Measurements from ENCODE around the gene XPO4.
"Not testable (repeated sequence)": the region's sequence is repeated elsewhere in the genome, so short reads cannot be mapped to it uniquely, and the experiment has no call there.

XPO4 gene

GRCh38 chr13:20902438-20903163 is at the start of gene XPO4:
Gene XPO4 (minus strand): TSS chr13:20902746. CDS start chr13:20902738, 8 bp downstream.
- peak; percentile 63 to 87 for DNase-seq

GRCh38 chr13:20948001-20948400 is 45.5 kb upstream of the XPO4 start:
- not testable (repeated sequence) for DNase-seq

GRCh38 chr13:20945952-20946383 is 43.4 kb upstream of the XPO4 start:
- no peak for DNase-seq

GRCh38 chr13:20942938-20943559 is 40.5 kb upstream of the XPO4 start:
- no peak for DNase-seq

GRCh38 chr13:20940511-20940910 is 38.0 kb upstream of the XPO4 start:
- DNase-seq = not testable (repeated sequence)

GRCh38 chr13:20940083-20940482 is 37.5 kb upstream of the XPO4 start:
- DNase-seq = no peak

- no peak for DNase-seq
Observed at GRCh38 chr13:20939662-20940061, 37.1 kb upstream of the XPO4 start.

GRCh38 chr13:20938302-20938701 is 35.8 kb upstream of the XPO4 start:
- no peak for DNase-seq

GRCh38 chr13:20927596-20928257 is 25.2 kb upstream of the XPO4 start:
- DNase-seq = no peak

GRCh38 chr13:20925395-20925790 is 22.8 kb upstream of the XPO4 start:
- not testable (repeated sequence) for DNase-seq

GRCh38 chr13:20924758-20925394 is 22.3 kb upstream of the XPO4 start:
- peak; percentile 88 to 90 for DNase-seq

- DNase-seq = peak in 1 of 2 experiments; percentile 34
Observed at GRCh38 chr13:20923272-20923671, 20.7 kb upstream of the XPO4 start.

GRCh38 chr13:20921572-20921971 is 19.0 kb upstream of the XPO4 start:
- DNase-seq = no peak

GRCh38 chr13:20915676-20916075 is 13.1 kb upstream of the XPO4 start:
- DNase-seq = not testable (repeated sequence)

- no peak for DNase-seq
Observed at GRCh38 chr13:20911037-20911436, 8.5 kb upstream of the XPO4 start.

- no peak for DNase-seq
Observed at GRCh38 chr13:20908714-20909497, 6.4 kb upstream of the XPO4 start.

- DNase-seq = no peak
Observed at GRCh38 chr13:20904908-20905307, 2.4 kb upstream of the XPO4 start.

GRCh38 chr13:20903164-20903475 is 574 bp upstream of the XPO4 start:
- DNase-seq = no peak

GRCh38 chr13:20901668-20902437 is 693 bp downstream of the XPO4 start:
- no peak for DNase-seq

- DNase-seq = no peak
Observed at GRCh38 chr13:20894245-20894644, 8.3 kb downstream of the XPO4 start.

GRCh38 chr13:20891768-20892167 is 10.8 kb downstream of the XPO4 start:
- no peak for DNase-seq

- DNase-seq = no peak
Observed at GRCh38 chr13:20891034-20891433, 11.5 kb downstream of the XPO4 start.

All from NCI-H446 (cell line).